ENCODE data around the gene TMEM266.

DNA sequence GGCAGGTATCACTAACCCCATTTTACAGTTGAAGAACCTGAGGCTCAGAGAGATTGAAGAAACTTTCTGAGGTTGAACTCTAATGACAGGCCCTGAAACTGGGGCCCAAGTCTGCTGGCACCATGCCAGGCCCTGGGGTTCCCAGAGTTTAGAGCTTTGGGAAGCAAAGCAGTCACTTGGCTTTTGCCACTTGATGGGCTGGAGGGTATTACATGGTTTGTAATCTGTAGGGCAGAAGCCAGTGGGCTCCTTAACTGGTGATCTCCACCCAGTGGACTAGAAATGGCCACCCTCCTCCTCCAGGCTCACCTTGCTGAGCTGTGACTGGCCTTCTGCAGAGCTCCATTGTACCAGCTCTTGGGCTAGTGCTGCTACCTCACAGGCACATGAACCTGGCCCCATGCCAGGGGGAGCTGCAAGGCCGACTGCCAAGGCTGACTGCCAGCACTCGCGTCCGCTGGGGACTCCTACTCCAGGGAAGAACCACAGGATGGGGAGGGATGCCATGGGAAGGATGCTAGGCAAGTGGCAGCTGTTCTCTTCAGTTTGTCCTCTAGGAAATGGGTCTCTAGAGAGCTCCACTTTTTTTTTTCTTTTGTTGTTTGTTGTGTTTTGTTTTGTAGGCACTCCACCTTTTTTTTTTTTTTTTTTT is 146.7 kb downstream of the TMEM266 start:
- TF ChIP-seq CTCF (IDR thresholded peaks at IDR 0.05; ENCODE audit: low read length) = no peak
- no peak for TF ChIP-seq EZH2 (optimal IDR thresholded peaks at IDR 0.05; ENCODE audit: low read depth, low read length)

Measured in MM.1S (cell line).